HG03280 (cell line): ENCODE results near the gene ST14.
A peak's percentile ranks its signal among the peaks of the same experiment; 100 is the strongest.

Source experiments
- ATAC-seq: cut with Tn5 transposase; IDR thresholded peaks from one replicate; pipeline ENCODE4 v1.9.1; 2021; ENCODE audit warnings: mild to moderate bottlenecking, moderate library complexity; ENCODE audit not compliant: unreplicated experiment

ST14 gene

DNA sequence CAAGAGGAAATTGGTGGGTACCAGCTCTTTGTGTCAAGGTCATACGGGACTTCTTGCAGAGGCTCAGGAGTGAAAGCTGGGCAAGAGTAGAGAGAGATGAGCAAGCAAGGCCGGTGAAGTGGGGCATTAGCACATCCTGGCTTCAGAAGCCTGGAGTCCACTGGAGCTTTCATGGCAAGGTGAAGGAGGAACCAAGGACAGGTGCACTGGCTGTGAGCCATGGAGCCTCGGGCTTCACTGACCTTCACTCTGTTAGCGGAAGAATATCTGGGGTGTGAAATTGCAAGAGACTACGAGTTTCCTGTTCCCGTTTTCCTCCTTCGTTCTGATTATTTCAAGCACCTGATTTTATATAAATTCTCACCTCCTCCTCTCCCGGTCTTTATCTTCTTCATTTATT, 25.9 kb upstream of the ST14 start:
- ATAC-seq = no peak

DNA sequence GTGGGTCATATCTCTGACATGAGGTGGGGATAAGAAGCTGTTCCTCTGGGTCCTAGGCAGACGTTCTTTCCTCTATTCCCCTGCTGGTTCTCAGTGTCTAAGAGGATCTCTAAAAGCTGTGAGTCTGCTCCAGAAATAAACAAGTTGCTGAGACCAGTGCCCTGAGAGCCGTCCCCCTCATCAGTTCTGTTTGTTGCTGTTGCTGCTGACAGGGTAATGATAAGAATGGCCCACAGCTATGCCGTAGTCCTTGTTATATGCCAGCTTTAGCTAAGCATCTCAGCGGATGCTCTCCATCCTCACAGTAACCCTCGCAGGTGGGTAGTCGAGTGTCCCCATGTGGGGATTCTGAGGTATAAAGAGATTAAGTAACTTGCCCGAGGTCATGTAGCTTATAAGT, 23.5 kb upstream of the ST14 start:
- ATAC-seq = no peak

DNA sequence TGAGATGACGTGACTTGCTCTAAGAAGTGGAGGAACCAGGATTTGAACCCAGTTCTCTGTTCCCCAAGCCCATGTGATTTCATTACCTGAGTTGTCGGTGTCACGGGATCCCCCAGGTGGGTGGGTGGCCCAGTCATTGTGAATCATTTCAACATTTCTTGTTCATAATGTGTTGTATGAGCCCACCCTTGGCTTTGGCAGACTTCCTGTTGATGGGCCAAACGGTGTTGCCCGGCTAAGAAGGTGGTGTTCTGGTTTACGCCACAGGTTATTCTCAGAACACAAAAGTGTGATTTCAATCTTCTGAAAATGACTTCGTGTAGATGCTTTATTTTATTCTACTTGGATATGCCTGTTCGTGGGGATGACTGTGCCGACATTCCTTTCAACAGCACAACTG, 21.6 kb upstream of the ST14 start:
- no peak for ATAC-seq

GRCh38 chr11:130139401-130139800, 20.2 kb upstream of the ST14 start:
- no peak for ATAC-seq

DNA sequence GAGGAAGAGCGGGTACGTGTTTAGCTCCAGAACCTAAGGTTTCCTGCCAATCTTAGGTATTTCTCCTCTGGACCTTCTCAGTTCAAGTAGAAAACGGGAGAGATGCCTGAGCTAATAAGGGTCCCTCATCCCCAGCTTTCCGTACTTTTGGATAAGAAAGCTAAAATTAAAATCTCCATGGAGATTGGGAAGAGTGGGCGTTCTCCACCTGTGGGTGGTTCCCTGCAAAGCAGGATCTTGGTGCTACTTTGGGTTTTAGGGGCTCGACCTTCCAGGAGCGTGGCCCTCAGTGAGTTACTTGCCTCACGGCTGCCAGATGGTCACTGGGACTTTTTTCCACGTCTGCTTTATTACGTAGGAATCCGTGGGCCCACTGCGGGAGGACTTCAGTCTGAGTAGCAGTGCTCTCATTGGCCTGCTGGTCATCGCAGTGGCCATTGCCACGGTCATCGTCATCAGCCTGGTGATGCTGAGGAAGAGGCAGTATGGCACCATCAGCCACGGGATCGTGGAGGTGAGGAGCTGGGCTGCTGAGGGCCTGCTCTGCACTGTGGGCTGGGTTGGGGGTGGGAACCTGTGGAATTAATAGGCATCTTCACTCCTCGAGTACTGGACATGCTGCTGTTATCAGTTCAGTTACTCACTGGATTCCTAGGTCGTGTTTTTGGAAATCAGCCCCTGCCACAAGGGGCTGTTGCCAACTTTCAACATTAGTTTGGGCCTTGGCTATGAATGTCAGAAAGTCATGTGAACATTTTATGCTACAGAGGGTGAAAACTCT, 17.8 kb upstream of the ST14 start:
- ATAC-seq = no peak

GRCh38 chr11:130144141-130144540, 15.4 kb upstream of the ST14 start:
- ATAC-seq = no peak

- no peak for ATAC-seq
Observed at GRCh38 chr11:130144861-130145281, 14.7 kb upstream of the ST14 start.

DNA sequence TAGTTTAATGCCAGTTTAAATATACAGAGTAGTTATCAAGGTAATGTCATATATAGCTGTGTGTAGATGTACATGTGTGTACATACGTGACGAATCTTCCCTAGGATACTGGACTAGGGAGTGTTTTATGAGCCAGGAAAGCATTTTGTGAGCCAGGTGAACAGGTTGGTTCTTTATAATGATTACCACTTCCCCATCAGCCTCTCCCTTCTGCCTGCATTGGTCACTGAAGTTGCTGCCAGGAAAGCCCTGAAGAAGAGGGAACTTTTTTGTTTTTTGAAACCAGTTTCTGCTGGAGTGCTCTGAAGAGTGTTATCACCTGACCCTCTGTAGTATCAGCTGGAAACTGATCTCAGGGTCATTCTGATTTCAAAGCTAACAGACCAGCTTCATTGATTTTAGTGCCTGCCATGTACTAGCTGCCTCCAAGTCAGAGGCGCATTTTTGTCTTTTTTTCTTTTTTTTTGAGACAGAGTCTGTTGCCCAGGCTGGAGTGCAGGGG, 14.2 kb upstream of the ST14 start:
- no peak for ATAC-seq

DNA sequence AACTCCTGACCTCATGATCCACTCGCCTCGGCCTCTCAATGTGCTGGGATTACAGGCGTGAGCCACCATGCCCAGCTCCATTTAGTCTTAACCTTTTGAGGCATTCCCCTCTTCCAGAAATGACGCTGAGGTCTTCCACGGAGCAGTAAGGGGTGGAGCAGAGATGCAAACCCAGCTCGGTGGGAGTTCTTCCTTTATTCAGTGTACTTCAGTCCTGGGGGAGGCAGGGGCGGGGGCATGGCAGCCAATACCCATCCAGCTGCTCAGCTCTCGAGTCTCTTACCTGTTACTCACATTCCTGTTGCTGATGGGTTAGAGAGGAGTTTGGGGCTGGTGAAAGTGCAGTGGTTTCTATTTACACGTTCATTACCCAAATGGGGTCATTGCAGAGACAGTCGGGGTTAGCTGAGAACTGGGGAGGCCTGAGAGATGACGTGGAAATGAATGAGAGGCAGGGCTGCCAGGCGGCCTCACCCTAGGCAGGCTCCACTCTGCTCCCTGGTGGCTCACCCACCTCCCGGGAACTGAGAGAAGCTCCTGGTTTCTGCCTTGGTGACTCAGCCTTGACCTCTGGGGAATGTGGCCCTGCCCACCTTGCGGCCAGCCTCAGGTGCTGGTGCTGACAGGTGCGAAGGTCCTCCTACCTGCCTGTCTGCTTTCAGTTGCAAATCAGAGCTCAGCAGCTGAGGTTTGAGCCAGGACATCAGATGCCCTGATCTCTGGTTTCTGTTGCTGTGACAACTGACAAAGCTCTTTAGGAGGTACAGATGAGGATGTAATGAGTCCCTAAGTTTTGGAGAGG, 13.4 kb upstream of the ST14 start:
- ATAC-seq = peak; percentile 56

GRCh38 chr11:130146796-130147195, 12.8 kb upstream of the ST14 start:
- ATAC-seq = peak; percentile 36

DNA sequence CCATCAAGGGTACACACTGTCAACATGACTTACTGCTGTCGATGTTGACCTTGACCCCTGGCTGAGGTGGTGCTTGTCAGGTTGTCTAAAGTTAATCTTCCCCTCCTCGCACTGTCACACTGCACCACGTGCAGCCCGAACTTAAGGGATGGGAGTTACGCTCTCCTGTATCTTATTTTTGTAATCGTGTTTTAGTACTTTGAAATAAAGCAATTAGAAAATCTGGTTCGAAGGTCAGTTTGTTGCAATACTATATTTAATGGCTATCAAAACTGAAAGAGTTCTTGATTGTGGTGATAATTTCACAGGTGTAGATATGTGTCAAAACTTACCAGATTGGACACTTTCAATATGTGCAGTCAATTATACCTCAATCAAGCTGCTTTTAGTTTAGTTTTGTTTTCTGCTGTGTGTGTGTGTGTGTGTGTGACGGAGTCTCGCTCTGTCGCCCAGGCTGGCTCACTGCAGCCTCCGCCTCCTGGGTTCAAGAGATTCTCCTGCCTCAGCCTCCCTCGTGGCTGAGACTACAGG, 10.7 kb upstream of the ST14 start:
- ATAC-seq = no peak

DNA sequence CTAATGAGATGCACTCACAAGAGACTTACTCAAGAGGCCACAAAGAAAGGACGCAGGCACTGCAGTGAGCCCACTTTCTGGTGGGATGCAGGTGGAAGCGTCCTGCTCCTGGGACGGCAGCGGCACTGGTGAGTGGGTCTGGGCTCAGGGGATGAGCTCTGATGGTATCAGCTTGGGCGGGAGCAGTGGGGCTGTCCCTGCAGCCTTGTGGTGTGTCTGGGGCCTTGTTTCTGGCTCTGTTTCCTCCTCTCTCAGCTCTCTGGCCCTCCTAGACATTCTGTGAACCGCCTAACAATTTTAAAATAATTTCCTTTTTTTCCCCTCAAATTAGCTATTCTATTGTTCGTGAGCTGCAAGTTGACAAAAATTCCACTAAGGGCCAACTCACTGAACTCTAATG, 8.8 kb upstream of the ST14 start:
- peak; percentile 47 for ATAC-seq

DNA sequence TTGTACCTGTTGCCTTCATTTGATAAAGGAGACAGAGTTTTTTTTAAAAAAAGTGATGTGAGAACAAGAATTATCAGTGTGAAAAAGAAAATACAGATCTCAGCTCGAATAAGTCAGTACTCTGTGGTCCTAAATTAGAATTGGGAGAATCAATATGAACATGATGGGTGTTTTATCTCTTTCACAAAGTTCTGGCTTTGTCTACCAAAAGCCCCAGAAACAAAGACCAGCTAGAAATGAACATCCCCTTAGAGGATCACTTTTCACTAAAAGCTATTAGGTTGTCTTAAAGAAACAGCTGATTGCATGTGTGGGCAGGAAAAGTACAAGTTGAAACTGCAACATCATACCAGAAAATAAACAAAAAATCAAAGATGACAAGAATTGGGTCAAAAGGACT, 8.4 kb upstream of the ST14 start:
- ATAC-seq = no peak

DNA sequence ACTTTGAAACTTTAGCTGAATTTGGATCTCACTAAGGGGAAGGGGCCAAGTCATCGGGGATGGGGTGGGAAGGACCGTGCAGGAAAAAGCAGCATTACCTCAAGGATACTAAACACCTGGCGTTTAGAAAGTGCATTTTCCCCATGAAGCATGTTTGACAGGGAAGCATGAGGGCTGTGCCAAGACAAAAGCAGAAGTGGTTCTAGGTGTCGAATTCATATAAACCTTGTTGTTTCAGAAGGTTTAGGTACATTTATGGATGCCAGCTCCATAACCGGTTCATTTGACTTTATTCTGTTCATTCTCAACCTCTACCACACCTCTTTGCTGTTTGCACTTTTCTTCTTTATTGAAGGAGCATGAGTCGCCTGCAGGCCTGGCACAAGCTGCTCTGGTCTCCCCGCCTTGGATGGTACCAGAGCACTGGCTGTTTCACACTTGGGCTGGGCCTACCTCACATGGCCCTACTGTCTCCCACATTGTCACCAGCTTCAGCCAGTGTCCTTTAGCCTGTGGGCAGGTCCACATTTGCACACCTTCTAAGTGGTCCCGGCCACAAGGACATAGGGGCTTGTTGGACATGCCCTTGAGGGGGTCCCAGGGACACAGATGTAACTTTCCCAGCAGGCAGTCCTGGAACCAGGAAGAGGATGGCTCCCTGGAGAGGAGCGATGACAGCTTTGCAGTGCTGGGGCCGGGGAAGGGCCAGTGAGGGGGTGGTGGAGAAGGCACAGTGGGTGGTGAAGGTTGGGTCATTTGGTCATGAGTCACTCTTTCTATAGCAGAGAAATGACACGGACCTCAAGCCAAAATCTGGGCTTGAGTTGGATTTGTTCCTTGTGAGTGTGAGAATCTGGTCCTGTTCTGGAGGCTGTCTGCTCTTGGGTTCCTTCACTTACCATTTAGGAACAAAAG, 3.2 kb upstream of the ST14 start:
- ATAC-seq = no peak

- no peak for ATAC-seq
Observed at GRCh38 chr11:130157101-130157500, 2.5 kb upstream of the ST14 start.

DNA sequence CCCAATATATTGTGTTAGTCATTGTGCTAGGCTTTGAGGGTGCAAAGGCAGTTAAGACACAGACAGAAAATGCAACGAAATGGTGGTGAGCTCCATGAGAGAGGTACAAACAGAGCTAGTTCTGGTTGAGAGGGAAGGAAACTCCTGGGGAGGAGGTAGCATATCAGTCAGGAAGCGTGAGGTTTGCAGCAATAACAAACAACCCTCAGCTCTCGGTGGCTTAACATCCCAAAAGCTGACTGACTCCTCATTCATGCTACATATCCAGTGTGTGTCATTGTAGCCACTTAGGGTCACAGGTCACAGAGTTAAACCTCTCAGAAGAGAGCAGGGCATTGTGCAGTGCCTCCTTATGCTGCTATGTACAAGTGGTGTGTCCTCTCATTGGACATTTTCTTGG, 1.7 kb upstream of the ST14 start:
- ATAC-seq = no peak

GRCh38 chr11:130159139-130159538, 443 bp upstream of the ST14 start:
- ATAC-seq = no peak

- ATAC-seq = no peak
Observed at GRCh38 chr11:130160498-130161155, 1.0 kb downstream of the ST14 start.

GRCh38 chr11:130161441-130162145, 2.0 kb downstream of the ST14 start:
- ATAC-seq = no peak

- no peak for ATAC-seq
Observed at GRCh38 chr11:130162733-130163132, 3.2 kb downstream of the ST14 start.
